ENCODE results near the gene EIF4B. TPM values are rescaled to one million over a fixed set of nuclear protein-coding genes. Genes with fewer than 3 reads are reported as not detected.

EIF4B gene
- total RNA-seq, 3 donors from 2014 or later = 341 to 535 (median 345) TPM

- no peaks in the 10 kb centered on the region for H3K36me3 ChIP-seq (ENCODE audit: low read depth)
- no peaks in the 10 kb centered on the region for H3K9me3 ChIP-seq
- intact Hi-C loops (cut with DNase I, micrococcal nuclease) = loop anchor here (5.0 to 10.0 kb wide), 2 partner anchors 34 to 132 kb away; partner anchors contain the start of gene IGFBP6 (in 1 of the 2)
- ATAC-seq (no peak), DNase-seq (peak in 1 of 3 donors; percentile 37)
- no peak overlapping the region for H3K4me3 ChIP-seq
- TF ChIP-seq CTCF (IDR thresholded peaks at IDR 0.05) = no peak
- peaks cover 15% of the 10 kb centered on the region for H3K4me1 ChIP-seq (ENCODE audit: low read depth)
These were observed 56.9 kb downstream of the EIF4B start for GRCh38 chr12:53062977-53063707.

DNA sequence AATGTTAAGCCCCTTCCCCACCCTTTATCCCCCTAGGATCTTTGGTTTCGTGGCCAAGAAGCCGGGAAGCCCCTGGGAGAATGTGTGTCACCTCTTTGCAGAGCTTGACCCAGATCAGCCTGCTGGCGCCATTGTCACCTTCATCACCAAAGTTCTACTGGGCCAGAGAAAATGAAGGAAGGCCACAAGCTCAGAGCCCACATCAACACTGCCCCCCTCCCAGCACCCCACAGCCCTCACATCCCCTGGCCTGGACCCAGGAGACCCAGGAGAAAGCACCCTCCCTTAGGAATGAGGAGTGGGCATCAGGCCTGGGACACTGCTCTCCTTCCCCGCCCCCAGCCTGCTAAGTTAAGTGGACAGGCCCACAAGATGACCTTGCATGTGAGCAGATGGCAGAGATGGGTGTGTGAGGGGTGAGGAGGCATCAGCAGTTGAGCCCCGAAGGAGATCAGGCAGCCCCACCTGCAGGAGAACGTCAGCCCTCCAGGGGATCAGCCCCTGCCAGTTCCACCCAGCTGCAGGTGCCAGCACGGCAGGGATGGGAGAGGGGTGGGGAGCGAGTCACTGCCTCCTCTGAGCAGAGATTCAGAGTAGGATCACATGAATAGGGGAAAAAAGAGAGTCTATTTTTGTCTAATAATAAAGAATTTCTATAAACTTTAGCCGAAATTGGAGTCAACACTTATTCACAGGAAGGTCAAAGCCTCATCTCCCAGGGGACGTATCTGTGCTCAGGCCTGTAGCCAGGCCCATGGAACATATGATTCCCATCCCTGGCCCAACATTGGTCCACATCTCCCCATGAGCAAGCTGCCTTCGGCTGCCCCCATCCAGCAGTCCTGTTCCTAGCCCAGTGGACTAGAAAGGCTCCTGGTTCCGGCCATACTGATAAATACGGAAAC is 57.7 kb downstream of the EIF4B start:
- intact Hi-C loops (cut with DNase I, micrococcal nuclease) = loop anchor here (5.0 to 10.0 kb wide), 2 partner anchors 33 to 131 kb away; partner anchors contain the start of gene IGFBP6 (in 1 of the 2)
- peak in 2 of 3 donors; percentile 29 to 45 for DNase-seq
- TF ChIP-seq CTCF (IDR thresholded peaks at IDR 0.05) = no peak
- no peak for ATAC-seq
- no peaks in the 10 kb centered on the region for H3K9me3 ChIP-seq
- peaks cover 15% of the 10 kb centered on the region for H3K4me1 ChIP-seq (ENCODE audit: low read depth)
- H3K4me3 ChIP-seq = no peak overlapping the region
- no peaks in the 10 kb centered on the region for H3K36me3 ChIP-seq (ENCODE audit: low read depth)

DNA sequence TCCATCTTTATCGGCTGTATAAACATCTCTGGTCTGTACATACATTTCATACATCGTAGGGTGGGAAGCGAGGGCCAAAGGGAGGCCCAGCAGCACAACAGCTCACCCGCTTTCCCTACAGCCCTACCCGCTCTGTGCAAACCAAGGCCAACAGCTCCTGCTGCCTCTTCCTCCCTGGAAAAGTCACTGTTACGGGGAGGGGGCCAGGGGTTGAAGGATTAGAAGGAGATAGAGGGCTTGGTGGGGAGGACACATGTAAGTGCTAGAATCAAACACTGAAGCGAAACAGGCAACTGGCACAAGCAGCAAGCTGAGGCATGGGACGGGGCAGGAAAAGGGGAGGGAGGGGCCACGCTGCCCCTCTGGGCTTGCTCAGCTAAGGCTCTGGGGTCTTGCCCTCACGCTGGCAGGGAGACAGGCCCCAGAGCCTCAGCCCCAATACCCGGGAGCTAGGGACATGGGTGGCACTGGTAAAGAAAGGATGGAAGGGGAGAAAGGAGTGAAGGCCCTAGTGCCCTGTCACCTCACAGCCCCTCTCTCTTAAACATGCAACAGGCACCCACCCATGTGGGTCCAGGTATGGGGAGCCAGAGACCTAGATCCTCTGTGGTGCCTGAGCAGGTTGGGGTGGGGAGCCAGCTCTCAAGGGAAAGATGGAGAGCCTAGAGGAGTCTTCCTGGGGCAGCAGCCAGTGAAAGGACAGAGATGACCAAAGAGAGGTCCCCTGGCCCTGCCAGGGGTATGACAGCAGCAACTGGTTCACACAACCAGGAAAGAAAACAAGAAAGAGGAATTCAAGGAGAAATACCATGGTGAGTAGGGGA is 58.6 kb downstream of the EIF4B start:
- no peak overlapping the region for H3K4me3 ChIP-seq
- no peak for TF ChIP-seq CTCF (IDR thresholded peaks at IDR 0.05)
- DNase-seq (peak in 1 of 3 donors; percentile 45), ATAC-seq (no peak)
- peaks cover 15% of the 10 kb centered on the region for H3K4me1 ChIP-seq (ENCODE audit: low read depth)
- H3K9me3 ChIP-seq = no peaks in the 10 kb centered on the region
- H3K36me3 ChIP-seq (ENCODE audit: low read depth) = no peaks in the 10 kb centered on the region
- intact Hi-C loops (cut with DNase I, micrococcal nuclease) = loop anchor here (5.0 to 10.0 kb wide), 3 partner anchors 32 to 130 kb away; partner anchors contain the start of genes IGFBP6 (in 1 of the 2) and SOAT2 (in 1 of the 2)

DNA sequence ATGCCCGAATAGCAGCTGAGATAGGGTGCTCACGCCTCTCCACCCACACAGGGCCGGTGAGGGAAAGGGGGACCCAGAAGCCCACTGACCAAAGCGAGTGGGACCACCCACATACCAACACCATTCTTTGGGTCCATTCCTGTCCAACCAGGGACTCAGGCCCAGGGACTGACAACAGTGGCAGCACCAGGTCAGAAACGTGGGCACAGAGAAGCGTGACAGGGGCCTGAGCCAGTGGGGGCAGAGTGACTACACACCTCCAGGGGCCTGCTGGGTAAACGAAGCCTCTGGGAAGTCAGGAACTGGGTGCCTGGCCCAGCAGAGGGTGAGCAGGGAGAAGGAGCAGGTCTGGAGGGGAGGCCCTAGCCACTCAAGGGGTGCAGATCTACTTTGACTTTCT is 59.2 kb downstream of the EIF4B start:
- TF ChIP-seq CTCF (IDR thresholded peaks at IDR 0.05) = no peak
- DNase-seq (no peak), ATAC-seq (no peak)
- H3K9me3 ChIP-seq = no peaks in the 10 kb centered on the region
- intact Hi-C loops (cut with DNase I, micrococcal nuclease) = loop anchor here in 1 of 2 donors (5.0 to 10.0 kb wide), 2 partner anchors 37 to 129 kb away; partner anchors contain the start of gene SOAT2
- H3K36me3 ChIP-seq (ENCODE audit: low read depth) = no peaks in the 10 kb centered on the region
- H3K4me3 ChIP-seq = no peak overlapping the region
- H3K4me1 ChIP-seq (ENCODE audit: low read depth) = peaks cover 15% of the 10 kb centered on the region

Measured in mucosa of descending colon (tissue), 3 donors.